Fibroblast of lung (primary cell): ENCODE measurements around the gene GABRB2. TPM values are rescaled to one million over a fixed set of nuclear protein-coding genes. Genes with fewer than 3 reads are reported as not detected.
A peak's percentile ranks its signal among the peaks of the same experiment; 100 is the strongest.

Experiments used
- DNase-seq, 2 donors: peaks; one replicate each; pipeline versions ENCODE4 v3.0.0 to v3.0.0-alpha.2; 2010; ENCODE audit warnings: low read depth in 2 of 2
- H2AFZ ChIP-seq: 2 replicates; pipeline ENCODE4 v1.5.1; 2012; ENCODE audit warnings: low read length, control low read depth, inconsistent platforms
- H3K27ac ChIP-seq: 2 replicates; pipeline ENCODE4 v1.5.1; 2011; ENCODE audit warnings: low read length, control low read depth; ENCODE audit not compliant: insufficient read depth
- H3K27me3 ChIP-seq: 2 replicates; pipeline ENCODE4 v1.5.1; 2011; ENCODE audit warnings: mild to moderate bottlenecking, low read length; ENCODE audit not compliant: control insufficient read depth, insufficient read depth
- H3K36me3 ChIP-seq: 2 replicates; pipeline ENCODE4 v1.5.1; 2011; ENCODE audit warnings: low read length; ENCODE audit not compliant: control insufficient read depth, insufficient read depth
- H3K4me1 ChIP-seq: 2 replicates; pipeline ENCODE4 v1.5.1; 2011; ENCODE audit warnings: low read length; ENCODE audit not compliant: control insufficient read depth, insufficient read depth; ENCODE audit errors: extremely low read depth
- H3K4me2 ChIP-seq: 2 replicates; pipeline ENCODE4 v1.5.1; 2011; ENCODE audit warnings: low read length, control low read depth; ENCODE audit not compliant: insufficient read depth; ENCODE audit errors: extremely low read depth
- H3K4me3 ChIP-seq, 4 experiments: fragments of 200-600 bp in 1 of 4; sonication (generic) in 1 of 4; replicated peaks in 1 of 4; 2 replicates each; pipeline ENCODE4 v1.5.1; 2011 to 2016; ENCODE audit warnings: low read length in 4 of 4, low read depth in 3 of 4, mild to moderate bottlenecking in 3 of 4, control low read depth in 2 of 4, inconsistent platforms in 1 of 4, mixed read lengths in 1 of 4; ENCODE audit not compliant: insufficient read depth in 1 of 4; ENCODE audit errors: control extremely low read depth in 1 of 4
- H3K79me2 ChIP-seq: 2 replicates; pipeline ENCODE4 v1.5.1; 2012; ENCODE audit warnings: mild to moderate bottlenecking, low read length, inconsistent platforms; ENCODE audit not compliant: control insufficient read depth, insufficient read depth
- H3K9ac ChIP-seq: 2 replicates; pipeline ENCODE4 v1.5.1; 2011; ENCODE audit warnings: mild to moderate bottlenecking, low read length, control low read depth; ENCODE audit not compliant: insufficient read depth
- H3K9me3 ChIP-seq: 2 replicates; pipeline ENCODE4 v1.5.1; 2012; ENCODE audit warnings: low read depth, low read length; ENCODE audit not compliant: control insufficient read depth, insufficient read depth
- H4K20me1 ChIP-seq: 2 replicates; pipeline ENCODE4 v1.5.1; 2011; ENCODE audit warnings: low read length; ENCODE audit not compliant: control insufficient read depth, insufficient read depth; ENCODE audit errors: extremely low read depth
- EZH2 ChIP-seq: IDR thresholded peaks from 2 replicates; pipeline ENCODE4 v1.5.1; 2012; ENCODE audit warnings: low read length, control low read depth, mild to moderate bottlenecking; ENCODE audit errors: missing control alignments
- polyA minus RNA-seq: library from RNA; depleted of rRNA, polyadenylated mRNA; stranded (reverse); fragments of >200 nt; gene quantifications from 2 replicates; pipeline ENCODE4 v1.2.3, GENCODE V29; 2011; ENCODE audit warnings: low replicate concordance
- polyA plus RNA-seq, 2 donors: library from polyadenylated mRNA; depleted of rRNA in 1 of 2; stranded (reverse) in 1 of 2; unstranded in 1 of 2; fragments of >200 nt; gene quantifications; 2 replicates each; pipeline ENCODE4 v1.2.1, GENCODE V29; 2011 to 2012; ENCODE audit warnings: missing spikeins in 1 of 2
- total RNA-seq: library from RNA; depleted of rRNA; stranded (reverse); fragments of >200 nt; gene quantifications from 2 replicates; pipeline ENCODE4 v1.2.1, GENCODE V29; 2014
- TF ChIP-seq, protein P1 (sequence below), 2 donors: IDR thresholded peaks in 1 of 2; conservative IDR thresholded peaks in 1 of 2; 1 replicate in 1 of 2; 2 replicates in 1 of 2; pipeline ENCODE4 v1.5.1; 2011 to 2012; ENCODE audit warnings: low read length in 2 of 2, control low read depth in 1 of 2, inconsistent platforms in 1 of 2, low read depth in 1 of 2, mild to moderate bottlenecking in 1 of 2

The GABRB2 gene
- total RNA-seq (under 0.01 TPM in 2 replicates), polyA plus RNA-seq (0.01 TPM in 2 replicates), polyA minus RNA-seq (not detected in 2 replicates)
- polyA plus RNA-seq (2012) = 0.02 TPM in 1 of 2 replicates, not detected in the other

DNA sequence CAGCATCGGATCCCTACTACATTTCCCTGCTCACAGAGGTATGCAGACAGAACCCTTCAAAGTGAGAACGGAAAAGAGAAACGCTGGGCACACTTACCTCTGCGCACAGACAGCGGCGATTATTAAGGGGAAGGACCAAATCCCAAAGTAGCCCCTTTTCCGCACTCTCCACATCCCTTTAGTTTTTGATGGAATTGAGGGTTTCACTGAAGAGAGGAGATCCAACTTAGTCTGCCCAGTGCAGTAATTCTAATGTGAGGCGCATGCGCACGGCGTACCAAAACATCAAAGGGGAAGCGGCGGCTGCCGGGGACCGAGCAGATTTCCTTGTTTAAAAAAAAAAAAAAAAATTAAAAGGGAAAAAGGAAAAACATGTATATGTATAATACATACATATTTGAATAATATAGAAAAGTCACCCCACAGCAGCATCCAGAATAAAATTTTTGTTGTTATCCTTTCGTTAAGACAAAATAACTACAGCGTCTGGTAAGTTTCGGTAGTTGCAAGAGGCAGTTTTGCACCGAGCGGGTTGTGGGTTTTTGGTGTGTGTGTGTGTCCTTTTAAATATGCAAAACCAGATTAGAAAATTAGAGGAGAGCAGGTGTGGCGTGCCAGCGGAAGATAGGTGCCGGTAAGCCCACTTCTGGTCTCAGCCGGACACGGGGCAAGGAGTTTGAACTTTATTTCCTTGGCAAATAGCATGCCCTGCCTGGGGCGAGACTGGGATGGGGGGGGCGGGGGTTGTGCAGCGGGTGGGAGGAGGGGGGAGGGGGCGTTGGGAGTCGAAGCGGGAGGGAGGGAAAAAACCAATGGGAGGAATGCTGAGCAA, at the start of gene GABRB2:
GABRB2 (minus strand) TSS at position 256 of the 832 bp plus-strand sequence; CDS start at position 174, 82 bp downstream.
- Histone ChIP-seq H3K9me3 (no peaks in the 10 kb centered on the region), H3K9ac (no peak within 1 kb of the TSS), H3K36me3 (no peaks in the 10 kb centered on the region), H3K4me3 (peak within 1 kb of the TSS; percentile 12 to 78 (median 44)), H3K27ac (no peak within 1 kb of the TSS), H3K27me3 (peaks cover 13% of the 10 kb centered on the region), H4K20me1 (no peaks in the 10 kb centered on the region), H3K79me2 (no peaks in the 10 kb centered on the region), H3K4me2 (peak within 1 kb of the TSS; percentile 69), H2AFZ (peak within 1 kb of the TSS; percentile 12), H3K4me1 (no peaks in the 10 kb centered on the region)
- DNase-seq = peak; percentile 16 to 38
- no peak for TF ChIP-seq EZH2
- TF ChIP-seq, protein P1, sequence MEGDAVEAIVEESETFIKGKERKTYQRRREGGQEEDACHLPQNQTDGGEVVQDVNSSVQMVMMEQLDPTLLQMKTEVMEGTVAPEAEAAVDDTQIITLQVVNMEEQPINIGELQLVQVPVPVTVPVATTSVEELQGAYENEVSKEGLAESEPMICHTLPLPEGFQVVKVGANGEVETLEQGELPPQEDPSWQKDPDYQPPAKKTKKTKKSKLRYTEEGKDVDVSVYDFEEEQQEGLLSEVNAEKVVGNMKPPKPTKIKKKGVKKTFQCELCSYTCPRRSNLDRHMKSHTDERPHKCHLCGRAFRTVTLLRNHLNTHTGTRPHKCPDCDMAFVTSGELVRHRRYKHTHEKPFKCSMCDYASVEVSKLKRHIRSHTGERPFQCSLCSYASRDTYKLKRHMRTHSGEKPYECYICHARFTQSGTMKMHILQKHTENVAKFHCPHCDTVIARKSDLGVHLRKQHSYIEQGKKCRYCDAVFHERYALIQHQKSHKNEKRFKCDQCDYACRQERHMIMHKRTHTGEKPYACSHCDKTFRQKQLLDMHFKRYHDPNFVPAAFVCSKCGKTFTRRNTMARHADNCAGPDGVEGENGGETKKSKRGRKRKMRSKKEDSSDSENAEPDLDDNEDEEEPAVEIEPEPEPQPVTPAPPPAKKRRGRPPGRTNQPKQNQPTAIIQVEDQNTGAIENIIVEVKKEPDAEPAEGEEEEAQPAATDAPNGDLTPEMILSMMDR (conservative IDR thresholded peaks at IDR 0.05 in 1 of 2, IDR thresholded peaks at IDR 0.05 in 1 of 2; ENCODE audit: low read depth in 1 of 2, low read length in 2 of 2) = no peak

DNA sequence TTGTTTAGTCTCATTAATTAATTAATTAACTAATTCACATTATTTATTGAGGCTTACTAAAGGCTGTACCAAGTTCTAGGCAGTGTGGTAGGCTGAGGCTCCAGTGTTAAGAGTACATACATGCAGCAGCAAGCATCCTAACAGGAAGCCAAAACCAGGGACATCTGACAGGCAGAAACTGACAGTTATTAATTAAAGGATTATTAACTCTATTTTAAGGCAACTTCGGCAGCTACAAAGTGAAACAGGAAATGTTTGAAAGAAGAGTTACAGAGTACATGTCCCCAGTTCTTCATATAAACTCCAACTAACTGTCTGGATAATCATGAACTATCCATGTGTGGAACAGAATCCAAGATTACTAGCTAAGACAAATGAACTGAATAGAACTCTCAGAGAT, 39.3 kb upstream of the GABRB2 start:
- no peak overlapping the region for H3K4me3 ChIP-seq
- no peaks in the 10 kb centered on the region for H3K9me3 ChIP-seq
- H3K36me3 ChIP-seq = no peaks in the 10 kb centered on the region
- TF ChIP-seq EZH2 = no peak
- TF ChIP-seq, protein P1 (conservative IDR thresholded peaks at IDR 0.05 in 1 of 2, IDR thresholded peaks at IDR 0.05 in 1 of 2; ENCODE audit: low read depth in 1 of 2, low read length in 2 of 2) = no peak
- H3K4me1 ChIP-seq = no peaks in the 10 kb centered on the region
- H4K20me1 ChIP-seq = no peaks in the 10 kb centered on the region
- H3K79me2 ChIP-seq = no peaks in the 10 kb centered on the region
- no peak for DNase-seq
- H3K27me3 ChIP-seq = no peaks in the 10 kb centered on the region
- H2AFZ ChIP-seq = no peak overlapping the region
- no peak overlapping the region for H3K27ac ChIP-seq
- H3K4me2 ChIP-seq = no peak overlapping the region
- no peak overlapping the region for H3K9ac ChIP-seq

DNA sequence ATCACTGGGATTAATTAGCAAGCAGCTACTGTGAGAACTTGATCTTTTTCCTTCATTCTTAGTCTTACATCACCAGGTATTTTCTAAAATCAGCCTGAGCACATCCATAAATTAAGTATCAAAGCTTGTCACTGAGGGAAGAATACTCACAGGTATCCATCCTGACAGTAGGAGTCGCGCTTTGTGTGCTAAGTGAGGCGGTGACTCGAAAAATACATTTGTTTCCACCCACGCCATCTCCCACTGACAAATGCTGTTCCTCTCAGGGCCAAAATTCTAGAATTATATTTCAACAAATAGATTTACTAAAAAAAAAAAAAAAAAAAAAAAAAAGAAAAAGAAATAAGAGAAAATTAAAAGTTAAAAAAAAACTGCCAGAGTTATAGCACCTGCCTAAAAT, 34.1 kb upstream of the GABRB2 start:
- H3K27me3 ChIP-seq = no peaks in the 10 kb centered on the region
- no peak overlapping the region for H2AFZ ChIP-seq
- TF ChIP-seq, protein P1 (conservative IDR thresholded peaks at IDR 0.05 in 1 of 2, IDR thresholded peaks at IDR 0.05 in 1 of 2; ENCODE audit: low read depth in 1 of 2, low read length in 2 of 2) = no peak
- no peak for TF ChIP-seq EZH2
- H3K27ac ChIP-seq = no peak overlapping the region
- H3K4me2 ChIP-seq = no peak overlapping the region
- H3K9me3 ChIP-seq = no peaks in the 10 kb centered on the region
- no peaks in the 10 kb centered on the region for H3K36me3 ChIP-seq
- no peaks in the 10 kb centered on the region for H4K20me1 ChIP-seq
- H3K9ac ChIP-seq = no peak overlapping the region
- no peaks in the 10 kb centered on the region for H3K4me1 ChIP-seq
- DNase-seq = no peak
- no peaks in the 10 kb centered on the region for H3K79me2 ChIP-seq
- no peak overlapping the region for H3K4me3 ChIP-seq
